ENCODE results near the gene ATP2A3.

Gene ATP2A3

DNA sequence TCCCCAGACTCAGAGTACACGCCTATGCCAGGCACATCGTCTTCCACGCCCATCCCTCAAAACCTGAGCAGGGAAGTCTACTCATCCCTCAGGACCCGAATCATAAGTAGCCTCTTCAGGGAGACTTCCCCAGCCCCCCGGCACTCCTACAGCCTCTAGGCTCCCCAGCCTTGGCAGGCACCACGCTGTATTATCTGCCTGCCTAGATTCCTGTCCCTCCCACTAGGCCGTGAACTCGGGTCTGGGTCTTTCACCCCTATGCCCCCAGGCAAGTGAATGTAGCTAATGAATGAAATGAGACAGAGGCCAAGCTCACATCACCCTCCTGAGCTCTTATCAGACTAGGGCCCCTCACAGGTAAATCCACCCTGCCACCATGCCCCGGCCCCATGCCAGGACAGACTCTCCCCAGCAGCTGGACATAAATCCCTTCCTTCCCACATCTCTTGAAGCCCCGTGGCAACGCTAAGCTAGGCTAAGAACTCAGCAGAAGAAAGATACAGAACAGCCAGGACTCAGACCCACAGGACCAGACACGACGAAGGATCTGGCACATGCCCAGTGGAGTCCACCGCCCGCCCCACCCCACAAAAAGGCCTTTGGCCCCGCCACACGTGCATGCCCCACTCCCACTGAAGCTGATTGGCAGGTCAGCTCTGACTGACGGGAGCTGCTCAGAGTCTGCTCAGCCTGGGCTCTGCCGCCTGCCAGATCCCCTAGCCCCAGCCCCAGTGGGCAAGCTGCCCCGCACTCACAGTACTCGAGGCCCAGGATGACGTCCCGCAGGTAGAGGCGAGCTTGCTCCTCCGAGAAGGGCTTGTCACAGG lies 84.4 kb downstream of the ATP2A3 start:
- H3F3A ChIP-seq (ENCODE audit: insufficient read depth, low read length) = no peaks in the 10 kb centered on the region
- H3K9me3 ChIP-seq (ENCODE audit: low read length) = no peaks in the 10 kb centered on the region
- no peaks in the 10 kb centered on the region for H3K36me3 ChIP-seq (ENCODE audit: insufficient read depth, low read length)
- H2AFZ ChIP-seq (ENCODE audit: low read length) = no peak overlapping the region
- no peak overlapping the region for H3K9ac ChIP-seq (ENCODE audit: low read length)
- H3K4me3 ChIP-seq (ENCODE audit: low read depth, low read length, poor library complexity, severe bottlenecking) = no peak overlapping the region
- TF ChIP-seq, protein P1, sequence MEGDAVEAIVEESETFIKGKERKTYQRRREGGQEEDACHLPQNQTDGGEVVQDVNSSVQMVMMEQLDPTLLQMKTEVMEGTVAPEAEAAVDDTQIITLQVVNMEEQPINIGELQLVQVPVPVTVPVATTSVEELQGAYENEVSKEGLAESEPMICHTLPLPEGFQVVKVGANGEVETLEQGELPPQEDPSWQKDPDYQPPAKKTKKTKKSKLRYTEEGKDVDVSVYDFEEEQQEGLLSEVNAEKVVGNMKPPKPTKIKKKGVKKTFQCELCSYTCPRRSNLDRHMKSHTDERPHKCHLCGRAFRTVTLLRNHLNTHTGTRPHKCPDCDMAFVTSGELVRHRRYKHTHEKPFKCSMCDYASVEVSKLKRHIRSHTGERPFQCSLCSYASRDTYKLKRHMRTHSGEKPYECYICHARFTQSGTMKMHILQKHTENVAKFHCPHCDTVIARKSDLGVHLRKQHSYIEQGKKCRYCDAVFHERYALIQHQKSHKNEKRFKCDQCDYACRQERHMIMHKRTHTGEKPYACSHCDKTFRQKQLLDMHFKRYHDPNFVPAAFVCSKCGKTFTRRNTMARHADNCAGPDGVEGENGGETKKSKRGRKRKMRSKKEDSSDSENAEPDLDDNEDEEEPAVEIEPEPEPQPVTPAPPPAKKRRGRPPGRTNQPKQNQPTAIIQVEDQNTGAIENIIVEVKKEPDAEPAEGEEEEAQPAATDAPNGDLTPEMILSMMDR (IDR thresholded peaks at IDR 0.05; ENCODE audit: low read length) = no peak
- no peak for TF ChIP-seq EZH2 (IDR thresholded peaks at IDR 0.05; ENCODE audit: borderline replicate concordance, low read length)
- H4K20me1 ChIP-seq (ENCODE audit: insufficient read depth, low read length) = no peaks in the 10 kb centered on the region
- H3K4me2 ChIP-seq (ENCODE audit: low read length) = no peak overlapping the region
- no peaks in the 10 kb centered on the region for H3K9me2 ChIP-seq (ENCODE audit: low read depth, low read length)
- H3K79me2 ChIP-seq (ENCODE audit: insufficient read depth, low read length) = no peaks in the 10 kb centered on the region
- no peaks in the 10 kb centered on the region for H3K4me1 ChIP-seq (ENCODE audit: insufficient read depth, low read length, severe bottlenecking)
- no peak overlapping the region for H3K27ac ChIP-seq (ENCODE audit: low read depth, low read length, poor library complexity, severe bottlenecking)
- peaks cover 7% of the 10 kb centered on the region; the same call in 1 of the 2 replicates for H3K27me3 ChIP-seq (ENCODE audit: insufficient read depth, low read length)

DNA sequence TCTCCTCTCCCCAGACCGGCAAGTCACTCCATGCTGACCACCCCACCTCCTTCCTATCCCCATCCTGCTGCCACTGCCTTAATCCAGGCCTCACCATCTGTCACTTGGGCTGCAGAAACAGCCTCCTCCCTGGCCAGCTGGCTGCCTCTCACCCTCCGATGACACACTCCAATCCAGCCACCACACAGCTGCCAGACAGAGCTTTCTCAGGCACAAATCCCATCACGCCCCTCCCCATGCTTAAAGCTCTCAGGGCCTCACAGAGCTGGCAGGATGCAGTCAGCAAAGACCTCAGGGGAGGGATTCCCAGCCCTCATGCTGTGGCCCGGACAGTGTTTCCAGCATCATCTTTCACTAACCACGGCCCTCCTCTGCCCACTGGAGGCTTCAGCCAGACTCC lies 85.1 kb downstream of the ATP2A3 start:
- Histone ChIP-seq H3K9me3 (ENCODE audit: low read length) (no peaks in the 10 kb centered on the region), H3K79me2 (ENCODE audit: insufficient read depth, low read length) (no peaks in the 10 kb centered on the region), H3K9ac (ENCODE audit: low read length) (no peak overlapping the region), H3K4me1 (ENCODE audit: insufficient read depth, low read length, severe bottlenecking) (no peaks in the 10 kb centered on the region), H3K4me3 (ENCODE audit: low read depth, low read length, poor library complexity, severe bottlenecking) (no peak overlapping the region), H3K27ac (ENCODE audit: low read depth, low read length, poor library complexity, severe bottlenecking) (no peak overlapping the region), H3K27me3 (ENCODE audit: insufficient read depth, low read length) (peaks cover 7% of the 10 kb centered on the region; the same call in 1 of the 2 replicates), H3K4me2 (ENCODE audit: low read length) (no peak overlapping the region), H2AFZ (ENCODE audit: low read length) (no peak overlapping the region), H3K36me3 (ENCODE audit: insufficient read depth, low read length) (no peaks in the 10 kb centered on the region), H3K9me2 (ENCODE audit: low read depth, low read length) (no peaks in the 10 kb centered on the region), H3F3A (ENCODE audit: insufficient read depth, low read length) (no peaks in the 10 kb centered on the region), H4K20me1 (ENCODE audit: insufficient read depth, low read length) (no peaks in the 10 kb centered on the region)
- TF ChIP-seq, protein P1 (IDR thresholded peaks at IDR 0.05; ENCODE audit: low read length) = no peak
- TF ChIP-seq EZH2 (IDR thresholded peaks at IDR 0.05; ENCODE audit: borderline replicate concordance, low read length) = no peak

DNA sequence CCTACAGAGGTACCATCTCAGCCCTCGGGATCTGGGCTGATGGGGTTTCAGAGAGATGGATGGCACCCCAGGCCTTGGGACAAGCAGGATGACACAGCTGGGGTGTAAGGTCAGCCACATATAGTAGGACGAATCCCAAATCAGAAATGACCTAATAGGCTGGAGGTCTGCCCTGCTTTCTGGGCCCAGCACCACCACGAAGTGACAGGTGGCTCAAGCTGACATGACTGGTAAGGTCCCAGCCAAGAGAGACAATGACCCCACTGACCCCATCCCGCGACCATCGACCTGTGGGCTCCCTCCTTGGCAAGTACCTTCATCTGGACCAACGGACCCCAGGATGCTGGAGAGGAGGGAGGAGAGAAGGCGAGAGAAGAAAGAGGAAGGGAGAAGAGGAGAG lies 87.0 kb downstream of the ATP2A3 start:
- Histone ChIP-seq H3K27me3 (ENCODE audit: insufficient read depth, low read length) (peaks cover 7% of the 10 kb centered on the region; the same call in 1 of the 2 replicates), H3F3A (ENCODE audit: insufficient read depth, low read length) (no peaks in the 10 kb centered on the region), H3K4me2 (ENCODE audit: low read length) (no peak overlapping the region), H3K4me1 (ENCODE audit: insufficient read depth, low read length, severe bottlenecking) (no peaks in the 10 kb centered on the region), H3K36me3 (ENCODE audit: insufficient read depth, low read length) (no peaks in the 10 kb centered on the region), H3K9me3 (ENCODE audit: low read length) (no peaks in the 10 kb centered on the region), H2AFZ (ENCODE audit: low read length) (no peak overlapping the region), H3K9ac (ENCODE audit: low read length) (no peak overlapping the region), H3K4me3 (ENCODE audit: low read depth, low read length, poor library complexity, severe bottlenecking) (no peak overlapping the region), H3K27ac (ENCODE audit: low read depth, low read length, poor library complexity, severe bottlenecking) (no peak overlapping the region), H3K79me2 (ENCODE audit: insufficient read depth, low read length) (no peaks in the 10 kb centered on the region), H4K20me1 (ENCODE audit: insufficient read depth, low read length) (no peaks in the 10 kb centered on the region), H3K9me2 (ENCODE audit: low read depth, low read length) (no peaks in the 10 kb centered on the region)
- no peak for TF ChIP-seq EZH2 (IDR thresholded peaks at IDR 0.05; ENCODE audit: borderline replicate concordance, low read length)
- TF ChIP-seq, protein P1 (IDR thresholded peaks at IDR 0.05; ENCODE audit: low read length) = no peak

Measured in OCI-LY1 (cell line).